Measurements from ENCODE around the gene REXO4.

DNA sequence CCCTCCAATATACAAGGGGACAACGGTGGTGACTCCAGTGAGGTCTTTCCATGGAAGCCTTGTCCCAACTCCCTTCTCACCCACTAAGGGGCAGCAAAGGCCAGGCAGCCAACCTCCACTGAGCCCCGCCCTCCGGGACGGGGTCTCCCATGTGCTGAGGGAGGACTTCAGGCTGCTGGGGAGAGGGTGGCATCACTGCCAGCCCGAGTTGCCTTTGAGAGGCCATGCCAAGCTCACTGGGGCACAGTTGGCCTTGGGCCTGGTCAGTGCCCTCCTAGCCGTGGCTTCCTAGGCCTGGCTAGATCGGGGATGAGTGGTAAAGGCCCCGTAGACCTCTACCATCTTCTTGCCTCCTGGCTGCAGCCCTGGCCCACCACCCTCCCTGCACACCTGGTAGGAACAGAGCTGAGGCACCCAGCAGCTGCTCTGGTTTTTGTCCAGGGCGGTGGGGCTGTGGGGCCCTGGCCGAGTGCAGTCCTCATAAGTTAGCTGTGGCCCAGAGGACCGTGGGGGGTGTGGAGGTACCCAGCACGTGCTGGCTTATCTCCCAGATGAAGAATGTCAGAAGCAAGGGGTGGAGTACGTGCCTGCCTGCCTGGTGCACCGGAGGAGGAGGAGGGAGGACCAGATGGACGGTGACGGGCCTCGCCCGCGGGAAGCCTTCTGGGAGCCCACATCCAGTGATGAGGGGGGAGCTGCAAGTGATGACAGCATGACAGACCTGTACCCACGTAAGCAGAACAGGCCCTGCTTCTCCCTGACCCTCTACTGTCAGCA lies 58.2 kb downstream of the REXO4 start:
- TF ChIP-seq, protein P1, sequence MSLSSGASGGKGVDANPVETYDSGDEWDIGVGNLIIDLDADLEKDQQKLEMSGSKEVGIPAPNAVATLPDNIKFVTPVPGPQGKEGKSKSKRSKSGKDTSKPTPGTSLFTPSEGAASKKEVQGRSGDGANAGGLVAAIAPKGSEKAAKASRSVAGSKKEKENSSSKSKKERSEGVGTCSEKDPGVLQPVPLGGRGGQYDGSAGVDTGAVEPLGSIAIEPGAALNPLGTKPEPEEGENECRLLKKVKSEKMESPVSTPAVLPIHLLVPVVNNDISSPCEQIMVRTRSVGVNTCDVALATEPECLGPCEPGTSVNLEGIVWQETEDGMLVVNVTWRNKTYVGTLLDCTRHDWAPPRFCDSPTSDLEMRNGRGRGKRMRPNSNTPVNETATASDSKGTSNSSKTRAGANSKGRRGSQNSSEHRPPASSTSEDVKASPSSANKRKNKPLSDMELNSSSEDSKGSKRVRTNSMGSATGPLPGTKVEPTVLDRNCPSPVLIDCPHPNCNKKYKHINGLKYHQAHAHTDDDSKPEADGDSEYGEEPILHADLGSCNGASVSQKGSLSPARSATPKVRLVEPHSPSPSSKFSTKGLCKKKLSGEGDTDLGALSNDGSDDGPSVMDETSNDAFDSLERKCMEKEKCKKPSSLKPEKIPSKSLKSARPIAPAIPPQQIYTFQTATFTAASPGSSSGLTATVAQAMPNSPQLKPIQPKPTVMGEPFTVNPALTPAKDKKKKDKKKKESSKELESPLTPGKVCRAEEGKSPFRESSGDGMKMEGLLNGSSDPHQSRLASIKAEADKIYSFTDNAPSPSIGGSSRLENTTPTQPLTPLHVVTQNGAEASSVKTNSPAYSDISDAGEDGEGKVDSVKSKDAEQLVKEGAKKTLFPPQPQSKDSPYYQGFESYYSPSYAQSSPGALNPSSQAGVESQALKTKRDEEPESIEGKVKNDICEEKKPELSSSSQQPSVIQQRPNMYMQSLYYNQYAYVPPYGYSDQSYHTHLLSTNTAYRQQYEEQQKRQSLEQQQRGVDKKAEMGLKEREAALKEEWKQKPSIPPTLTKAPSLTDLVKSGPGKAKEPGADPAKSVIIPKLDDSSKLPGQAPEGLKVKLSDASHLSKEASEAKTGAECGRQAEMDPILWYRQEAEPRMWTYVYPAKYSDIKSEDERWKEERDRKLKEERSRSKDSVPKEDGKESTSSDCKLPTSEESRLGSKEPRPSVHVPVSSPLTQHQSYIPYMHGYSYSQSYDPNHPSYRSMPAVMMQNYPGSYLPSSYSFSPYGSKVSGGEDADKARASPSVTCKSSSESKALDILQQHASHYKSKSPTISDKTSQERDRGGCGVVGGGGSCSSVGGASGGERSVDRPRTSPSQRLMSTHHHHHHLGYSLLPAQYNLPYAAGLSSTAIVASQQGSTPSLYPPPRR (CRISPR knock-in tag; IDR thresholded peaks at IDR 0.05; ENCODE audit: borderline replicate concordance): no peak
- TF ChIP-seq, protein P2, sequence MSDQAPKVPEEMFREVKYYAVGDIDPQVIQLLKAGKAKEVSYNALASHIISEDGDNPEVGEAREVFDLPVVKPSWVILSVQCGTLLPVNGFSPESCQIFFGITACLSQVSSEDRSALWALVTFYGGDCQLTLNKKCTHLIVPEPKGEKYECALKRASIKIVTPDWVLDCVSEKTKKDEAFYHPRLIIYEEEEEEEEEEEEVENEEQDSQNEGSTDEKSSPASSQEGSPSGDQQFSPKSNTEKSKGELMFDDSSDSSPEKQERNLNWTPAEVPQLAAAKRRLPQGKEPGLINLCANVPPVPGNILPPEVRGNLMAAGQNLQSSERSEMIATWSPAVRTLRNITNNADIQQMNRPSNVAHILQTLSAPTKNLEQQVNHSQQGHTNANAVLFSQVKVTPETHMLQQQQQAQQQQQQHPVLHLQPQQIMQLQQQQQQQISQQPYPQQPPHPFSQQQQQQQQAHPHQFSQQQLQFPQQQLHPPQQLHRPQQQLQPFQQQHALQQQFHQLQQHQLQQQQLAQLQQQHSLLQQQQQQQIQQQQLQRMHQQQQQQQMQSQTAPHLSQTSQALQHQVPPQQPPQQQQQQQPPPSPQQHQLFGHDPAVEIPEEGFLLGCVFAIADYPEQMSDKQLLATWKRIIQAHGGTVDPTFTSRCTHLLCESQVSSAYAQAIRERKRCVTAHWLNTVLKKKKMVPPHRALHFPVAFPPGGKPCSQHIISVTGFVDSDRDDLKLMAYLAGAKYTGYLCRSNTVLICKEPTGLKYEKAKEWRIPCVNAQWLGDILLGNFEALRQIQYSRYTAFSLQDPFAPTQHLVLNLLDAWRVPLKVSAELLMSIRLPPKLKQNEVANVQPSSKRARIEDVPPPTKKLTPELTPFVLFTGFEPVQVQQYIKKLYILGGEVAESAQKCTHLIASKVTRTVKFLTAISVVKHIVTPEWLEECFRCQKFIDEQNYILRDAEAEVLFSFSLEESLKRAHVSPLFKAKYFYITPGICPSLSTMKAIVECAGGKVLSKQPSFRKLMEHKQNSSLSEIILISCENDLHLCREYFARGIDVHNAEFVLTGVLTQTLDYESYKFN (CRISPR knock-in tag; conservative IDR thresholded peaks at IDR 0.05): no peak
- TF ChIP-seq AGO2 (optimal IDR thresholded peaks at IDR 0.05; ENCODE audit: low read depth, low read length) (peak; percentile 89), RAD21 (CRISPR knock-in tag; IDR thresholded peaks at IDR 0.05) (peak; percentile 79), ZSCAN9 (CRISPR knock-in tag; IDR thresholded peaks at IDR 0.05; ENCODE audit: borderline replicate concordance) (no peak), FOXK1 (CRISPR knock-in tag; IDR thresholded peaks at IDR 0.05; ENCODE audit: borderline replicate concordance, low read depth) (no peak), ZFYVE20 (CRISPR knock-in tag; IDR thresholded peaks at IDR 0.05; ENCODE audit: borderline replicate concordance, low read depth) (no peak), POLR2A (IDR thresholded peaks at IDR 0.05; ENCODE audit: insufficient read depth in 1 of 2, low read depth in 2 of 2, low read length in 2 of 2) (no peak)
- TF ChIP-seq, protein P3, sequence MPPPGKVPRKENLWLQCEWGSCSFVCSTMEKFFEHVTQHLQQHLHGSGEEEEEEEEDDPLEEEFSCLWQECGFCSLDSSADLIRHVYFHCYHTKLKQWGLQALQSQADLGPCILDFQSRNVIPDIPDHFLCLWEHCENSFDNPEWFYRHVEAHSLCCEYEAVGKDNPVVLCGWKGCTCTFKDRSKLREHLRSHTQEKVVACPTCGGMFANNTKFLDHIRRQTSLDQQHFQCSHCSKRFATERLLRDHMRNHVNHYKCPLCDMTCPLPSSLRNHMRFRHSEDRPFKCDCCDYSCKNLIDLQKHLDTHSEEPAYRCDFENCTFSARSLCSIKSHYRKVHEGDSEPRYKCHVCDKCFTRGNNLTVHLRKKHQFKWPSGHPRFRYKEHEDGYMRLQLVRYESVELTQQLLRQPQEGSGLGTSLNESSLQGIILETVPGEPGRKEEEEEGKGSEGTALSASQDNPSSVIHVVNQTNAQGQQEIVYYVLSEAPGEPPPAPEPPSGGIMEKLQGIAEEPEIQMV (CRISPR knock-in tag; IDR thresholded peaks at IDR 0.05; ENCODE audit: low read depth): no peak; the same call in 1 of the 2 replicates
- TF ChIP-seq, protein P4, sequence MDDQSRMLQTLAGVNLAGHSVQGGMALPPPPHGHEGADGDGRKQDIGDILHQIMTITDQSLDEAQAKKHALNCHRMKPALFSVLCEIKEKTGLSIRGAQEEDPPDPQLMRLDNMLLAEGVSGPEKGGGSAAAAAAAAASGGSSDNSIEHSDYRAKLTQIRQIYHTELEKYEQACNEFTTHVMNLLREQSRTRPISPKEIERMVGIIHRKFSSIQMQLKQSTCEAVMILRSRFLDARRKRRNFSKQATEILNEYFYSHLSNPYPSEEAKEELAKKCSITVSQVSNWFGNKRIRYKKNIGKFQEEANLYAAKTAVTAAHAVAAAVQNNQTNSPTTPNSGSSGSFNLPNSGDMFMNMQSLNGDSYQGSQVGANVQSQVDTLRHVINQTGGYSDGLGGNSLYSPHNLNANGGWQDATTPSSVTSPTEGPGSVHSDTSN (CRISPR knock-in tag; IDR thresholded peaks at IDR 0.05; ENCODE audit: borderline replicate concordance): no peak
- TF ChIP-seq, protein P5, sequence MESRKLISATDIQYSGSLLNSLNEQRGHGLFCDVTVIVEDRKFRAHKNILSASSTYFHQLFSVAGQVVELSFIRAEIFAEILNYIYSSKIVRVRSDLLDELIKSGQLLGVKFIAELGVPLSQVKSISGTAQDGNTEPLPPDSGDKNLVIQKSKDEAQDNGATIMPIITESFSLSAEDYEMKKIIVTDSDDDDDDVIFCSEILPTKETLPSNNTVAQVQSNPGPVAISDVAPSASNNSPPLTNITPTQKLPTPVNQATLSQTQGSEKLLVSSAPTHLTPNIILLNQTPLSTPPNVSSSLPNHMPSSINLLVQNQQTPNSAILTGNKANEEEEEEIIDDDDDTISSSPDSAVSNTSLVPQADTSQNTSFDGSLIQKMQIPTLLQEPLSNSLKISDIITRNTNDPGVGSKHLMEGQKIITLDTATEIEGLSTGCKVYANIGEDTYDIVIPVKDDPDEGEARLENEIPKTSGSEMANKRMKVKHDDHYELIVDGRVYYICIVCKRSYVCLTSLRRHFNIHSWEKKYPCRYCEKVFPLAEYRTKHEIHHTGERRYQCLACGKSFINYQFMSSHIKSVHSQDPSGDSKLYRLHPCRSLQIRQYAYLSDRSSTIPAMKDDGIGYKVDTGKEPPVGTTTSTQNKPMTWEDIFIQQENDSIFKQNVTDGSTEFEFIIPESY (CRISPR knock-in tag; IDR thresholded peaks at IDR 0.05): no peak
